Measurements from ENCODE around the gene RHBDL2. TPM values are rescaled to one million over a fixed set of nuclear protein-coding genes. Genes with fewer than 3 reads are reported as not detected.
"Not testable (repeated sequence)": the region's sequence is repeated elsewhere in the genome, so short reads cannot be mapped to it uniquely, and the experiment has no call there.

Gene RHBDL2
- polyA plus RNA-seq, 3 donors, result 0.08 TPM; not detected in 2

DNA sequence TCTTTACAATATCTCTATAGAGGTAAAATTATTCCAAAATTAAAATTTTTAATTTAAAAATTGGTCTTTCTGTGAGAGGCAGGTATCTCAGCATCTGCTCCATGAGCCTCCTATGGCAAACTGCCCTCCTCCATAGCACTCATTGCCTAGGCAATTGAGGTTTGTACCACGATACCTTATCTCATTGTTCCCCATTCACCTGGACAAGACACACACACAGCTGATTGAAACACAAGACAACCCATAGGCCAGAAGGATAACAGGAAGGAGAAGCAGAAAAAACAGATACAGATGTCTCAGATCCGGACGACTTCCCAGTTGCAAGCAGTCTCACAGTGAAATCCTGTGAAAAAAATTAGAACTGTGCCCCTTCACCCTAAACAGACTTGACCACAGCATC lies 24.3 kb downstream of the RHBDL2 start:
- 90% methylated on average over 2 of the region's 3 CpGs for WGBS (ENCODE audit: insufficient coverage)
- peaks cover 0 to 2% (median 0%) of the 10 kb centered on the region in 7 donors for H3K9me3 Mint-ChIP-seq
- H3K27me3 Mint-ChIP-seq (ENCODE audit: low read depth in 3 of 3), result peaks cover 0 to 2% (median 0%) of the 10 kb centered on the region in 3 donors

DNA sequence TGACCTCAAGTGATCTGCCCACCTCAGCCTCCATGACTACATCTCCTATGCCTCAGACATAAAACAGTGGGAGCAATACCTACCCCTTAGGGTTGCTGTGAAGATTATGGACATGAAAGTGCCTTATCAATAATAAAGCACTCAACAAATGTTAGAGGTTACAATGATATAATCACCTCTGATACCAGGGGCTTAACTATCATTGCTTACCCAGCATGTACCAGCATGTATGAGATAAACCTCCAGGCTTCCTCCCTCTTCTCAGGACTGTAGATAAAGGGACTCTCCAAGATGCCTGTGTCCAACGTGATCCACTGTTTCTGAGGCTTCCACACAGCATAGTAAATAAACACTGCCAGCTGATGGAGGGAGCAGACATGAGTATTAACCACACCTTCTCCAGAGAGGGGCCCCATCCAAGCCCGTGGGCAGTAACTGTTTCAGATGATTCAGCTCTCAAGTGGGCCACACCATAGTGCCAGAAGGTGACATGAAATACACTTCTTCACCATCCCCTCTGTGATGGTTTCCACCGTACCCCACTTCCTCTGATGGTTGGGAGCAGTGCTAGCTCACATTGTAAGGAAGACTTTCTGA lies 26.2 kb downstream of the RHBDL2 start:
- intact Hi-C loops (cut with micrococcal nuclease), result no loop called here
- Mint-ChIP-seq H3K4me3 (no peak overlapping the region), H3K27me3 (ENCODE audit: low read depth in 3 of 3) (peaks cover 0 to 6% (median 2%) of the 10 kb centered on the region in 3 donors), H3K4me1 (no peaks in the 10 kb centered on the region), H3K36me3 (no peaks in the 10 kb centered on the region), H3K9me3 (peaks cover 0 to 2% (median 0%) of the 10 kb centered on the region in 7 donors), H3K27ac (peak overlapping the region in 1 of 7 donors; percentile 30)
- no peak overlapping the region for H3K4me3 ChIP-seq (replicated peaks in 1 of 3; ENCODE audit: low read depth in 2 of 3, low read length in 3 of 3)
- no peak for DNase-seq
- no peaks in the 10 kb centered on the region for H3K79me2 ChIP-seq (ENCODE audit: insufficient read depth, low read length)
- no peaks in the 10 kb centered on the region for H4K20me1 ChIP-seq (ENCODE audit: insufficient read depth, low read length)
- H3K4me2 ChIP-seq (replicated peaks; ENCODE audit: extremely low read depth, low read length, poor library complexity, severe bottlenecking), result no peak overlapping the region
- TF ChIP-seq, protein P1, sequence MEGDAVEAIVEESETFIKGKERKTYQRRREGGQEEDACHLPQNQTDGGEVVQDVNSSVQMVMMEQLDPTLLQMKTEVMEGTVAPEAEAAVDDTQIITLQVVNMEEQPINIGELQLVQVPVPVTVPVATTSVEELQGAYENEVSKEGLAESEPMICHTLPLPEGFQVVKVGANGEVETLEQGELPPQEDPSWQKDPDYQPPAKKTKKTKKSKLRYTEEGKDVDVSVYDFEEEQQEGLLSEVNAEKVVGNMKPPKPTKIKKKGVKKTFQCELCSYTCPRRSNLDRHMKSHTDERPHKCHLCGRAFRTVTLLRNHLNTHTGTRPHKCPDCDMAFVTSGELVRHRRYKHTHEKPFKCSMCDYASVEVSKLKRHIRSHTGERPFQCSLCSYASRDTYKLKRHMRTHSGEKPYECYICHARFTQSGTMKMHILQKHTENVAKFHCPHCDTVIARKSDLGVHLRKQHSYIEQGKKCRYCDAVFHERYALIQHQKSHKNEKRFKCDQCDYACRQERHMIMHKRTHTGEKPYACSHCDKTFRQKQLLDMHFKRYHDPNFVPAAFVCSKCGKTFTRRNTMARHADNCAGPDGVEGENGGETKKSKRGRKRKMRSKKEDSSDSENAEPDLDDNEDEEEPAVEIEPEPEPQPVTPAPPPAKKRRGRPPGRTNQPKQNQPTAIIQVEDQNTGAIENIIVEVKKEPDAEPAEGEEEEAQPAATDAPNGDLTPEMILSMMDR (IDR thresholded peaks at IDR 0.05), result no peak
- H3K36me3 ChIP-seq (replicated peaks in 1 of 2; ENCODE audit: control insufficient read depth in 1 of 2, insufficient read depth in 2 of 2, low read length in 2 of 2), result no peaks in the 10 kb centered on the region
- no peaks in the 10 kb centered on the region for H3K9me3 ChIP-seq (replicated peaks in 1 of 2; ENCODE audit: control insufficient read depth in 1 of 2, insufficient read depth in 1 of 2, low read length in 2 of 2)
- no peaks in the 10 kb centered on the region for H3K4me1 ChIP-seq (ENCODE audit: control insufficient read depth in 1 of 2, insufficient read depth in 2 of 2, low read length in 2 of 2)
- no peak overlapping the region for H3K27ac ChIP-seq (ENCODE audit: low read depth in 1 of 2, low read length in 2 of 2)
- no peak overlapping the region for H3K9ac ChIP-seq (ENCODE audit: insufficient read depth, low read length, poor library complexity, severe bottlenecking)
- no peak overlapping the region for H2AFZ ChIP-seq (ENCODE audit: insufficient read depth, low read depth, low read length, poor library complexity, severe bottlenecking)
- H3K27me3 ChIP-seq (ENCODE audit: control insufficient read depth in 2 of 2, insufficient read depth in 2 of 2, low read length in 2 of 2), result no peaks in the 10 kb centered on the region
- WGBS (ENCODE audit: insufficient coverage), result 64% methylated on average over 3 of the region's 3 CpGs

More for the DNA sequence above, 24.3 kb downstream of the RHBDL2 start:
- H3K4me3 Mint-ChIP-seq, result no peak overlapping the region
- DNase-seq, result no peak
- Histone ChIP-seq H3K9ac (ENCODE audit: insufficient read depth, low read length, poor library complexity, severe bottlenecking) (no peak overlapping the region), H3K27me3 (ENCODE audit: control insufficient read depth in 2 of 2, insufficient read depth in 2 of 2, low read length in 2 of 2) (no peaks in the 10 kb centered on the region), H3K36me3 (replicated peaks in 1 of 2; ENCODE audit: control insufficient read depth in 1 of 2, insufficient read depth in 2 of 2, low read length in 2 of 2) (no peaks in the 10 kb centered on the region), H3K79me2 (ENCODE audit: insufficient read depth, low read length) (no peaks in the 10 kb centered on the region), H2AFZ (ENCODE audit: insufficient read depth, low read depth, low read length, poor library complexity, severe bottlenecking) (no peak overlapping the region), H3K4me3 (replicated peaks in 1 of 3; ENCODE audit: low read depth in 2 of 3, low read length in 3 of 3) (no peak overlapping the region), H3K9me3 (replicated peaks in 1 of 2; ENCODE audit: control insufficient read depth in 1 of 2, insufficient read depth in 1 of 2, low read length in 2 of 2) (no peaks in the 10 kb centered on the region), H4K20me1 (ENCODE audit: insufficient read depth, low read length) (no peaks in the 10 kb centered on the region), H3K4me1 (ENCODE audit: control insufficient read depth in 1 of 2, insufficient read depth in 2 of 2, low read length in 2 of 2) (no peaks in the 10 kb centered on the region), H3K27ac (ENCODE audit: low read depth in 1 of 2, low read length in 2 of 2) (no peak overlapping the region), H3K4me2 (replicated peaks; ENCODE audit: extremely low read depth, low read length, poor library complexity, severe bottlenecking) (no peak overlapping the region)
- TF ChIP-seq, protein P1 (IDR thresholded peaks at IDR 0.05), result no peak
- no peak overlapping the region for H3K27ac Mint-ChIP-seq
- H3K4me1 Mint-ChIP-seq, result no peaks in the 10 kb centered on the region
- intact Hi-C loops (cut with micrococcal nuclease), result no loop called here
- H3K36me3 Mint-ChIP-seq, result no peaks in the 10 kb centered on the region

GRCh38 chr1:38914908-38915307 lies 26.7 kb downstream of the RHBDL2 start:
- H3K4me2 ChIP-seq (replicated peaks; ENCODE audit: extremely low read depth, low read length, poor library complexity, severe bottlenecking); H2AFZ ChIP-seq (ENCODE audit: insufficient read depth, low read depth, low read length, poor library complexity, severe bottlenecking); H3K4me3 ChIP-seq (replicated peaks in 1 of 3; ENCODE audit: low read depth in 2 of 3, low read length in 3 of 3); H3K9me3 ChIP-seq (replicated peaks in 1 of 2; ENCODE audit: control insufficient read depth in 1 of 2, insufficient read depth in 1 of 2, low read length in 2 of 2); H3K4me1 ChIP-seq (ENCODE audit: control insufficient read depth in 1 of 2, insufficient read depth in 2 of 2, low read length in 2 of 2); H3K27ac Mint-ChIP-seq; H3K79me2 ChIP-seq (ENCODE audit: insufficient read depth, low read length); H3K36me3 Mint-ChIP-seq; intact Hi-C loops (cut with micrococcal nuclease); H3K36me3 ChIP-seq (replicated peaks in 1 of 2; ENCODE audit: control insufficient read depth in 1 of 2, insufficient read depth in 2 of 2, low read length in 2 of 2); H3K27me3 Mint-ChIP-seq (ENCODE audit: low read depth in 3 of 3); H4K20me1 ChIP-seq (ENCODE audit: insufficient read depth, low read length); DNase-seq; H3K27ac ChIP-seq (ENCODE audit: low read depth in 1 of 2, low read length in 2 of 2); H3K27me3 ChIP-seq (ENCODE audit: control insufficient read depth in 2 of 2, insufficient read depth in 2 of 2, low read length in 2 of 2); H3K4me3 Mint-ChIP-seq; H3K4me1 Mint-ChIP-seq; H3K9ac ChIP-seq (ENCODE audit: insufficient read depth, low read length, poor library complexity, severe bottlenecking); H3K9me3 Mint-ChIP-seq: not testable (repeated sequence)
- 100% methylated on average over 2 of the region's 8 CpGs for WGBS (ENCODE audit: insufficient coverage)

All from CD14-positive monocyte (primary cell).